Nephron (organoid): ENCODE data around the gene SOD1.

ENCODE experiments used
- H3K27ac Mint-ChIP-seq, 3 experiments: 2 replicates each; pipeline ENCODE4 v1.8.0; 2020; ENCODE audit warnings: mixed read lengths in 3 of 3, mild to moderate bottlenecking in 2 of 3, moderate library complexity in 1 of 3
- H3K27me3 Mint-ChIP-seq: 2 replicates; pipeline ENCODE4 v1.8.0; 2021; ENCODE audit warnings: low read depth, mild to moderate bottlenecking, moderate library complexity, mixed read lengths
- H3K36me3 Mint-ChIP-seq: 2 replicates; pipeline ENCODE4 v1.8.0; 2020; ENCODE audit warnings: low read depth, mixed read lengths
- H3K4me1 Mint-ChIP-seq: 2 replicates; pipeline ENCODE4 v1.8.0; 2020; ENCODE audit warnings: mixed read lengths
- H3K4me3 Mint-ChIP-seq, 3 experiments: 2 replicates each; pipeline ENCODE4 v1.8.0; 2020; ENCODE audit warnings: mild to moderate bottlenecking in 3 of 3, mixed read lengths in 3 of 3, moderate library complexity in 2 of 3
- H3K9me3 Mint-ChIP-seq: 2 replicates; pipeline ENCODE4 v1.8.0; 2020; ENCODE audit warnings: mixed read lengths
- TF ChIP-seq, protein P1 (sequence below), 3 experiments: fragments of 200-600 bp; sonication (generic); IDR thresholded peaks; one replicate each; pipeline ENCODE4 v1.5.0; 2021; ENCODE audit warnings: antibody characterized with exemption in 3 of 3; ENCODE audit not compliant: unreplicated experiment in 3 of 3

SOD1 gene

GRCh38 chr21:31688603-31689368 lies 29.3 kb downstream of the SOD1 start:
- Mint-ChIP-seq H3K9me3 (no peaks in the 10 kb centered on the region), H3K4me3 (no peak overlapping the region), H3K27me3 (no peaks in the 10 kb centered on the region), H3K4me1 (no peaks in the 10 kb centered on the region), H3K36me3 (peaks cover 88% of the 10 kb centered on the region), H3K27ac (no peak overlapping the region)
- TF ChIP-seq, protein P1, sequence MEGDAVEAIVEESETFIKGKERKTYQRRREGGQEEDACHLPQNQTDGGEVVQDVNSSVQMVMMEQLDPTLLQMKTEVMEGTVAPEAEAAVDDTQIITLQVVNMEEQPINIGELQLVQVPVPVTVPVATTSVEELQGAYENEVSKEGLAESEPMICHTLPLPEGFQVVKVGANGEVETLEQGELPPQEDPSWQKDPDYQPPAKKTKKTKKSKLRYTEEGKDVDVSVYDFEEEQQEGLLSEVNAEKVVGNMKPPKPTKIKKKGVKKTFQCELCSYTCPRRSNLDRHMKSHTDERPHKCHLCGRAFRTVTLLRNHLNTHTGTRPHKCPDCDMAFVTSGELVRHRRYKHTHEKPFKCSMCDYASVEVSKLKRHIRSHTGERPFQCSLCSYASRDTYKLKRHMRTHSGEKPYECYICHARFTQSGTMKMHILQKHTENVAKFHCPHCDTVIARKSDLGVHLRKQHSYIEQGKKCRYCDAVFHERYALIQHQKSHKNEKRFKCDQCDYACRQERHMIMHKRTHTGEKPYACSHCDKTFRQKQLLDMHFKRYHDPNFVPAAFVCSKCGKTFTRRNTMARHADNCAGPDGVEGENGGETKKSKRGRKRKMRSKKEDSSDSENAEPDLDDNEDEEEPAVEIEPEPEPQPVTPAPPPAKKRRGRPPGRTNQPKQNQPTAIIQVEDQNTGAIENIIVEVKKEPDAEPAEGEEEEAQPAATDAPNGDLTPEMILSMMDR (IDR thresholded peaks at IDR 0.05; ENCODE audit: unreplicated experiment in 3 of 3), result no peak

DNA sequence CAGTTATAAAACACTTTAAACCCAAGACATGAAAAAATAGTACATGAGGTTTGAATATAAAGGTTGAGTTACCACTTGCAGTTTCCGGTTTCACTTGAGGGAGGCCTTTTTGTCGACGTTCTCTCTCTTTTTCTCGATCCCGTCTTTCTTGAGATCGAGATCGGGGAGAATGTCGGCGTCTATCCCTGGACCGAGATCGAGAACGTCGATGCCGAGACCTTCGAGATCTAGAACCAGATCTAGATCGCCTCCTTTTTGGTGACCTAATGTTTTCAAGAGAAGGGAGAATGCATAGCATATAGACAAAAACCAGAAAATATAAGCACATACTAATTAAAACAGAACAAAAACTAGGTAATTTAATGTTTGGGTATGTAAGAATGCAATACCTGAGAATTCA lies 33.7 kb downstream of the SOD1 start:
- H3K4me3 Mint-ChIP-seq, result no peak overlapping the region
- TF ChIP-seq, protein P1 (IDR thresholded peaks at IDR 0.05; ENCODE audit: unreplicated experiment in 3 of 3), result no peak
- no peaks in the 10 kb centered on the region for H3K27me3 Mint-ChIP-seq
- no peaks in the 10 kb centered on the region for H3K4me1 Mint-ChIP-seq
- peaks cover 80% of the 10 kb centered on the region for H3K36me3 Mint-ChIP-seq
- H3K9me3 Mint-ChIP-seq, result no peaks in the 10 kb centered on the region
- H3K27ac Mint-ChIP-seq, result no peak overlapping the region

DNA sequence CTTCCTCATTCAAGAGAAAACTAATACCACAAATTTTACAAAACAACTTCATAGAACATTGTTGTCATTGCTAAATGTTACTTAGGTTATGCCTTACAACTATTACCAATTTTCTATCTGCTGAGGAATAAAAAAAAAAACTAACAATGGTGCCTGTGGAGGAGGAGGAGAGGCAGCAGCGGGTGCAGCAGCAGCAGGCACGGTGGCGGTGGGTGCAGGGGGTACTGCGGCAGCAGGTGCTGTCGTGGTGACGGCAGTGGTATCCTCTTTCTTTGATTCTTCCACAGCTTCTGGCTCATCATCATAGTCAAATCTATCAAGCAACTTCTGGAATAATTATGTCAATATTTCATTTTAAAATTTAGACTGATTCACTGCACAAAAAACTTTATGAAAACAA lies 36.9 kb downstream of the SOD1 start:
- no peaks in the 10 kb centered on the region for H3K27me3 Mint-ChIP-seq
- TF ChIP-seq, protein P1 (IDR thresholded peaks at IDR 0.05; ENCODE audit: unreplicated experiment in 3 of 3), result no peak
- no peaks in the 10 kb centered on the region for H3K9me3 Mint-ChIP-seq
- H3K4me3 Mint-ChIP-seq, result no peak overlapping the region
- H3K27ac Mint-ChIP-seq, result no peak overlapping the region
- no peaks in the 10 kb centered on the region for H3K4me1 Mint-ChIP-seq
- peaks cover 69% of the 10 kb centered on the region for H3K36me3 Mint-ChIP-seq

DNA sequence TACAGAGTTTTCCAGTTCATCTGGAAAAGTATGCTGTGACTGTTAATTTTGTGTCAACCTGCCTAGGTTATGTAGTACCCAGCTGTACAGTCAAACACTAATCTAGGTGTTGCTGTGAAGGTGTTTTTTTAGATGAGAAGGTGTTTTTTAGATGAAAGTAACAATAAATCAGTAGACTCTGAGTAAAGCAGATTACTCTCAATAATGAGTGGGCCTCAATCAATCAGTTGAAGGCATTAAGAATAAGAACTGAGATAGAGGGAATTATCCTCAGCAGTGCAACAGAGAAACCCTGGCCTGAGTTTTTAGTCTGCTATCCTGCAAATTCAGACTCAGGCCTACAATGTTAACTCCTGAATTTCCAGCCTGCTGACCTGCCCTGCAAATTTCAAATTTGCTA lies 39.0 kb downstream of the SOD1 start:
- Mint-ChIP-seq H3K36me3 (peaks cover 64% of the 10 kb centered on the region), H3K27ac (no peak overlapping the region), H3K4me3 (no peak overlapping the region), H3K4me1 (no peaks in the 10 kb centered on the region), H3K27me3 (no peaks in the 10 kb centered on the region), H3K9me3 (no peaks in the 10 kb centered on the region)
- TF ChIP-seq, protein P1 (IDR thresholded peaks at IDR 0.05; ENCODE audit: unreplicated experiment in 3 of 3), result no peak

GRCh38 chr21:31700040-31700439 lies 40.5 kb downstream of the SOD1 start:
- Mint-ChIP-seq H3K27ac (no peak overlapping the region), H3K27me3 (no peaks in the 10 kb centered on the region), H3K9me3 (no peaks in the 10 kb centered on the region), H3K4me3 (no peak overlapping the region), H3K4me1 (no peaks in the 10 kb centered on the region), H3K36me3 (peaks cover 53% of the 10 kb centered on the region)
- TF ChIP-seq, protein P1 (IDR thresholded peaks at IDR 0.05; ENCODE audit: unreplicated experiment in 3 of 3), result no peak

DNA sequence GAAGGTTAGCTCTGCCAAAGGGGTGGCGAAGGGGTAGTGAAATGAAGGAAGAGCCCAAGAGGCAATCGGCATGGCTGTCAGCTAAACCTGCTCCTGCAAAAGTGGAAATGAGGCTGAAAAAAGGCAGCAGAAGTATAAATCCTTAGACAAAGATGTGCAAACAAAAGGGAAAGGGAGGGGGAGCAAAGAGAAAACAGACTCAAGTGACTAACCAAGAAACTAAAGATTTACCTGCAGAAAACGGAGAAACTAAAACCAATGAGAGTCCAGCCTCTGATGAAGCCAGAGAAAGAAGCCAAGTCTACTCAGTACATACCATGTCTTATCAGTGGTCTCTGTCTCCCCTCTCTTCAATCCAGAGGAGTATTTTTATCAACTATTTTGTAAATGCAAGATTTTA lies 47.1 kb downstream of the SOD1 start:
- no peaks in the 10 kb centered on the region for H3K27me3 Mint-ChIP-seq
- TF ChIP-seq, protein P1 (IDR thresholded peaks at IDR 0.05; ENCODE audit: unreplicated experiment in 3 of 3), result no peak
- no peaks in the 10 kb centered on the region for H3K9me3 Mint-ChIP-seq
- peaks cover 20% of the 10 kb centered on the region for H3K36me3 Mint-ChIP-seq
- H3K27ac Mint-ChIP-seq, result no peak overlapping the region
- peaks cover 28% of the 10 kb centered on the region for H3K4me1 Mint-ChIP-seq
- no peak overlapping the region for H3K4me3 Mint-ChIP-seq
